ENCODE data around the gene SFT2D1.

DNA sequence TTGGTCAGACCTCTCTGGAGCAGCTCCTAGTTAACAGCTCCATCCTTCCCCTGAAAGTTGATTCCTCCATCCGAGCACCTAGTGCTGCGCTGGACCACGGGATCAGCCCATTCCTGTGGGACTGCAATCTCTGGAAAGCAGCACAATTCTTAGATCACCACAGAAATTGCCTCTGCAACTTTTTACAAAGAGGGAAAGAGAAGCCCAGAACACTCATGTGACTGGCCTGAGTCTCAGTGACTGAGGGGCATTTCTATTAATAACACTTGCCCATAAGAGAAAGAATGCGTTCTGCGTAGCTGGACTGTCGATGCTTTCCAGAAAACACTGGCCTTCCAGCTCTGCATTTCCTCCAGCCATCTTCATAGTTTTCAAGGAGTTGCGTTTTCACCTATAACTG is 22.1 kb upstream of the SFT2D1 start:
- TF ChIP-seq CTCF (IDR thresholded peaks at IDR 0.05) (no peak), TCF7L2 (IDR thresholded peaks at IDR 0.05; ENCODE audit: low read depth, low read length) (no peak), POLR2AphosphoS5 (IDR thresholded peaks at IDR 0.05; ENCODE audit: low read depth, low read length) (no peak)

Measured in Panc1 (cell line).